ENCODE measurements around the gene XKR3.
"Not testable (repeated sequence)": the region's sequence is repeated elsewhere in the genome, so short reads cannot be mapped to it uniquely, and the experiment has no call there.

Gene XKR3

GRCh38 chr22:16803255-16803917, 21.8 kb downstream of the XKR3 start:
- DNase-seq: no peak

GRCh38 chr22:16801571-16801970, 23.6 kb downstream of the XKR3 start:
- no peak for DNase-seq

- DNase-seq: no peak
These were observed 24.1 kb downstream of the XKR3 start for GRCh38 chr22:16801088-16801487.

- DNase-seq: no peak
These were observed 24.9 kb downstream of the XKR3 start for GRCh38 chr22:16800358-16800757.

GRCh38 chr22:16795504-16795903, 29.7 kb downstream of the XKR3 start:
- DNase-seq: not testable (repeated sequence)

GRCh38 chr22:16793831-16794230, 31.4 kb downstream of the XKR3 start:
- no peak for DNase-seq

- no peak for DNase-seq
These were observed 35.2 kb downstream of the XKR3 start for GRCh38 chr22:16789860-16790493.

- no peak for DNase-seq
These were observed 41.3 kb downstream of the XKR3 start for GRCh38 chr22:16783930-16784354.

- no peak for DNase-seq
These were observed 41.8 kb downstream of the XKR3 start for GRCh38 chr22:16783453-16783852.

GRCh38 chr22:16781764-16782329, 43.4 kb downstream of the XKR3 start:
- DNase-seq: no peak

- no peak for DNase-seq
These were observed 44.0 kb downstream of the XKR3 start for GRCh38 chr22:16781074-16781763.

GRCh38 chr22:16777284-16777924, 47.8 kb downstream of the XKR3 start:
- no peak for DNase-seq

GRCh38 chr22:16776080-16776479, 49.1 kb downstream of the XKR3 start:
- no peak for DNase-seq

GRCh38 chr22:16774911-16775500, 50.2 kb downstream of the XKR3 start:
- peak in 1 of 5 experiments; percentile 24 for DNase-seq

GRCh38 chr22:16771569-16771968, 53.6 kb downstream of the XKR3 start:
- DNase-seq: not testable (repeated sequence)

GRCh38 chr22:16767927-16768326, 57.3 kb downstream of the XKR3 start:
- DNase-seq: not testable (repeated sequence)

GRCh38 chr22:16762224-16762623, 63.0 kb downstream of the XKR3 start:
- not testable (repeated sequence) for DNase-seq

- DNase-seq: not testable (repeated sequence)
These were observed 64.8 kb downstream of the XKR3 start for GRCh38 chr22:16760416-16760815.

- not testable (repeated sequence) for DNase-seq
These were observed 75.9 kb downstream of the XKR3 start for GRCh38 chr22:16749282-16749681.

- DNase-seq: not testable (repeated sequence)
These were observed 76.9 kb downstream of the XKR3 start for GRCh38 chr22:16748160-16748929.

- not testable (repeated sequence) for DNase-seq
These were observed 77.7 kb downstream of the XKR3 start for GRCh38 chr22:16747266-16748159.

All from T-helper 2 cell (primary cell).